Brain microvascular endothelial cell (primary cell): ENCODE measurements around the gene ZNF143.

Source experiments
- DNase-seq: peaks from one replicate; pipeline ENCODE4 v3.0.0-alpha.2; 2020
- H3K27ac ChIP-seq: fragments of 250-450 bp; sonication (Bioruptor Pico); 2 replicates; pipeline ENCODE4 v1.5.1; 2020; ENCODE audit warnings: mild to moderate bottlenecking, moderate library complexity
- H3K27me3 ChIP-seq: fragments of 250-450 bp; sonication (Bioruptor Pico); replicated peaks from 2 replicates; pipeline ENCODE4 v1.5.1; 2020; ENCODE audit warnings: mild to moderate bottlenecking
- H3K36me3 ChIP-seq: fragments of 250-450 bp; sonication (Bioruptor Pico); replicated peaks from 2 replicates; pipeline ENCODE4 v1.5.1; 2020; ENCODE audit warnings: mild to moderate bottlenecking
- H3K4me3 ChIP-seq: 2 replicates; pipeline ENCODE4 v1.5.1; 2011; ENCODE audit warnings: low read depth, mild to moderate bottlenecking, control low read depth, low read length, moderate library complexity
- CTCF ChIP-seq: IDR thresholded peaks from 2 replicates; pipeline ENCODE4 v1.5.1; 2011; ENCODE audit warnings: low read depth, mild to moderate bottlenecking, moderate library complexity, low read length, control low read depth, inconsistent platforms; ENCODE audit errors: missing control alignments
- in situ Hi-C: cut with HindIII; loops from 2 replicates; pipeline ENCODE4 v1.10.0; 2017; ENCODE audit warnings: low sequenced_read_pairs, low pct_ligation_motif_present

The ZNF143 gene

GRCh38 chr11:9568854-9569587, 108.2 kb downstream of the ZNF143 start:
- peak overlapping the region; percentile 2 for H3K4me3 ChIP-seq
- DNase-seq = peak; percentile 87

GRCh38 chr11:9569588-9570164, 108.9 kb downstream of the ZNF143 start:
- Histone ChIP-seq H3K4me3 (no peak overlapping the region), H3K27me3 (no peaks in the 10 kb centered on the region)
- in situ Hi-C loops = no loop called here

More at GRCh38 chr11:9568854-9569587, 108.2 kb downstream of the ZNF143 start:
- Histone ChIP-seq H3K36me3 (no peaks in the 10 kb centered on the region), H3K27ac (peak overlapping the region; percentile 100), H3K27me3 (no peaks in the 10 kb centered on the region)
- no peak for TF ChIP-seq CTCF
- in situ Hi-C loops = no loop called here

GRCh38 chr11:9570313-9571025, 109.7 kb downstream of the ZNF143 start:
- no peak overlapping the region for H3K4me3 ChIP-seq
- H3K27ac ChIP-seq = no peak overlapping the region
- TF ChIP-seq CTCF = no peak
- H3K36me3 ChIP-seq = no peaks in the 10 kb centered on the region
- no peak for DNase-seq
- no peaks in the 10 kb centered on the region for H3K27me3 ChIP-seq
- in situ Hi-C loops = no loop called here

More at GRCh38 chr11:9569588-9570164, 108.9 kb downstream of the ZNF143 start:
- H3K27ac ChIP-seq = peak overlapping the region; percentile 100
- TF ChIP-seq CTCF = no peak
- H3K36me3 ChIP-seq = no peaks in the 10 kb centered on the region
- no peak for DNase-seq

GRCh38 chr11:9571071-9571762, 110.4 kb downstream of the ZNF143 start:
- no peak for TF ChIP-seq CTCF
- H3K4me3 ChIP-seq = no peak overlapping the region
- H3K27ac ChIP-seq = no peak overlapping the region
- DNase-seq = no peak
- H3K27me3 ChIP-seq = no peaks in the 10 kb centered on the region
- in situ Hi-C loops = no loop called here
- H3K36me3 ChIP-seq = no peaks in the 10 kb centered on the region

GRCh38 chr11:9571763-9572115, 110.9 kb downstream of the ZNF143 start:
- Histone ChIP-seq H3K27ac (no peak overlapping the region), H3K4me3 (no peak overlapping the region), H3K36me3 (no peaks in the 10 kb centered on the region), H3K27me3 (no peaks in the 10 kb centered on the region)
- no peak for TF ChIP-seq CTCF
- no peak for DNase-seq
- in situ Hi-C loops = no loop called here
